GM12864 (cell line): ENCODE results near the gene ATP5IF1.

Source experiments
- DNase-seq: peaks from one replicate; pipeline ENCODE4 v3.0.0-alpha.2; 2011; ENCODE audit warnings: low read depth
- H3K4me3 ChIP-seq: 2 replicates; pipeline ENCODE4 v1.5.1; 2011; ENCODE audit warnings: mild to moderate bottlenecking, low read depth, low read length, control low read depth
- TF ChIP-seq, protein P1 (sequence below): IDR thresholded peaks from 2 replicates; pipeline ENCODE4 v1.5.1; 2011; ENCODE audit warnings: low read depth, mild to moderate bottlenecking, moderate library complexity, low read length, control low read depth, inconsistent platforms; ENCODE audit errors: missing control alignments

Gene ATP5IF1

DNA sequence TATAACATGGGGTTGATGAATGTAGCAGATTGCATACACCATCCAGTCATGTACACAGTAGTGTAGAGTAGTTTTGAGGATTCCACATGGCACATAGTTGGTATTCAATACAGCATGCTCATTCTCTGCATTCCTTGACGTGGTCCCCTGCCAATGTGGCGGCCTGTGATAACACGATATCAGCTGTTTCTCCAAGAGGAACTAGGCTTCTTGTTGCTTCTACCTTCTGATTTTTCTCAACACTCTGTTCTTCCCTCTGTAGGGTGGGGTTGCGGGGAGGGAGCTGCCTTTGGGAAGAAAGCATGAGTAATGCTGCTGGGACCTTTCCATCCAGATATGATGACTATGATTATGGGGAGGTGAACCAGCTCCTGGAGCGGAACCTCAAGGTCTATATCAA lies 42.8 kb downstream of the ATP5IF1 start:
- no peak overlapping the region for H3K4me3 ChIP-seq
- DNase-seq, result no peak
- TF ChIP-seq, protein P1, sequence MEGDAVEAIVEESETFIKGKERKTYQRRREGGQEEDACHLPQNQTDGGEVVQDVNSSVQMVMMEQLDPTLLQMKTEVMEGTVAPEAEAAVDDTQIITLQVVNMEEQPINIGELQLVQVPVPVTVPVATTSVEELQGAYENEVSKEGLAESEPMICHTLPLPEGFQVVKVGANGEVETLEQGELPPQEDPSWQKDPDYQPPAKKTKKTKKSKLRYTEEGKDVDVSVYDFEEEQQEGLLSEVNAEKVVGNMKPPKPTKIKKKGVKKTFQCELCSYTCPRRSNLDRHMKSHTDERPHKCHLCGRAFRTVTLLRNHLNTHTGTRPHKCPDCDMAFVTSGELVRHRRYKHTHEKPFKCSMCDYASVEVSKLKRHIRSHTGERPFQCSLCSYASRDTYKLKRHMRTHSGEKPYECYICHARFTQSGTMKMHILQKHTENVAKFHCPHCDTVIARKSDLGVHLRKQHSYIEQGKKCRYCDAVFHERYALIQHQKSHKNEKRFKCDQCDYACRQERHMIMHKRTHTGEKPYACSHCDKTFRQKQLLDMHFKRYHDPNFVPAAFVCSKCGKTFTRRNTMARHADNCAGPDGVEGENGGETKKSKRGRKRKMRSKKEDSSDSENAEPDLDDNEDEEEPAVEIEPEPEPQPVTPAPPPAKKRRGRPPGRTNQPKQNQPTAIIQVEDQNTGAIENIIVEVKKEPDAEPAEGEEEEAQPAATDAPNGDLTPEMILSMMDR, result no peak

DNA sequence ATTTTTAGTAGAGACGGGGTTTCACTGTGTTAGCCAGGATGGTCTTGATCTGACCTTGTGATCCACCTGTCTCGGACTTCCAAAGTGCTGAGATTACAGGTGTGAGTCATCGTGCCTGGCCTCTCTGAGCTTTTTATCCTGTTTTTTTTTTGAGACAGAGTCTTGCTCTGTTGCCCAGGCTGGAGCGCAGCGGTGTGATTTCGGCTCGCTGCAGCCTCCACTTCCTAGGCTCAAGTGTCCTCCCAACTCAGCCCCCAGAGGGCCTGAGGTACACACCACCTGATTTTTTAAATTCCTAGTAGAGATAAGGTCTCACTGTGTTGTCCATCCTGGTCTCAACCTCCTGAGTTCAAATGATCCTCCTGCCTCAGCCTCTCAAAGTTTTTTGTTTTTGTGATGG lies 43.8 kb downstream of the ATP5IF1 start:
- TF ChIP-seq, protein P1, result no peak
- no peak overlapping the region for H3K4me3 ChIP-seq
- no peak for DNase-seq

DNA sequence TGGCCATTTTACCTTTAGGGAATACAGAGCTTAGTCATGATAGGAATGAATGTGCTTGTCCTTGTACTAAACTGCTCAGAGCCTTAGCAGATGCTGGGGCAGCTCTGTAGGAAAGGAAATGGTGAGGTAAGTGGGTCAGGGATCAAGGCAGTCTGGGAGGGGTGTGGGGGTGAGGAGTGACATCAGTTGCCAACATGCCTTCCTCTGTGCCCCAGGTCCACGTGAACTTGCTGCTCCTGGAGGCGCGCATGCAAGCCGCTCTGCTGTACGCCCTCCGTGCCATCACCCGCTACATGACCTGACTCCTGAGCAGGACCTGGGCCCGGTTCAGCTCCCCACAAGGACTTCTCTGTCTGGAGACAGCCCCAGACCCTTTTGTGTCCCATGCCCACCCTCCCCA lies 44.6 kb downstream of the ATP5IF1 start:
- TF ChIP-seq, protein P1, result no peak
- no peak for DNase-seq
- no peak overlapping the region for H3K4me3 ChIP-seq

DNA sequence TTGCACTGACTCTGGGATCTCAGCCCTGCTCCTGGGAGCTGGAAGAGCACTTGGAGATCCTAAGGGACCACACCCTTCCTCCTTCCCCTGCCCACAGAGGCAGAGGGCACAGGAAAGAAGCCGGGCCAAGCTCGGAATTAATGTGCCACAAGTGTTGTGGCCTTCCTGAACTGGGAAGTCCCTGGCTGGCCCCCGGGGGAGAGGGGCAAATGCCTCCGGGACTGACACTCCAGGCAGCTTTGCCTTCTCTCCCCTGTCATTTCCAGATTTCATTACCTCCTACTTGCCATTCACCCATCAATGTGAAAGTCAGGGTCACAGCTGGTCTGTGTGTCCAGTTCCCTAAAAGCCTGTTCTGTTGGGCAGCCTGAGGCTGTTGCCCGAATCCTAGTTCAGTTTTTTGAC lies 45.1 kb downstream of the ATP5IF1 start:
- TF ChIP-seq, protein P1, result no peak
- DNase-seq, result no peak
- no peak overlapping the region for H3K4me3 ChIP-seq

DNA sequence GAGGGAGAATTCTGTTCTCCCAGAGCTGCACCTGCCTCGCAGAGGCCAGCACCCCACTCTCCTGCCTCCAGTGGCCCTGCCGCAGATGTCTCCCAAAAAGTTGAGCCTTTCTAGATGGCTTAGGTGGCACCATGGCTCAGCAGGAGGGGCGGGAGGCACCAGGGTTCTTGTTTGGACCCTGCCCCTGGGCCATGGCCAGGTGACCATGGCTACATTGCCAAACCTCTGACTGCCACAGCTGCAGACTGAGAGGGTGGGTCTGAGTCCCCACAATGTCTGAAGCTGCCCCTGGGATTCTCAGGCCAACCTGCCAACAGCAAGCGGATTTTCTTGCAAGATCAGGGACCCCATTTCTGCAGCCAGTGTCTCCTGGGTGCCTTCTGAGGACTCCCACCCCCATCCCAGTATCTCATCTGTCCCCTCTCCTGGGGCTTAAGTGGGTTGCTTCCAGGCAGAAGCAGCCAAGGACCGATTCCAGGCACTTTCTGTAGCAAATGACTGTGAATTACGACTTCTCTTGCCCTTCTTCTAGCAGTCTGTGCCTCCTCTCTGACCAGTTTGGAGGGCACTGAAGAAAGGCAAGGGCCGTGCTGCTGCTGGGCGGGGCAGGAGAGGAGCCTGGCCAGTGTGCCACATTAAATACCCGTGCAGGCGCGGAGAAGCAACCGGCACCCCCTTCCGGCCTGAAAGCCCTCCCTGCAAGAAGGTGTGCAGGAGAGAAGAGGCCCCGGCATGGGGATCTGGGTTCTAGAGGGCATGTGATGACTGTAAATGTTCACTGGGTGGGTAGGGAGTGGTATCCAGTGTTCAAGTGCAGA lies 45.9 kb downstream of the ATP5IF1 start:
- no peak overlapping the region for H3K4me3 ChIP-seq
- TF ChIP-seq, protein P1, result no peak
- DNase-seq, result no peak

DNA sequence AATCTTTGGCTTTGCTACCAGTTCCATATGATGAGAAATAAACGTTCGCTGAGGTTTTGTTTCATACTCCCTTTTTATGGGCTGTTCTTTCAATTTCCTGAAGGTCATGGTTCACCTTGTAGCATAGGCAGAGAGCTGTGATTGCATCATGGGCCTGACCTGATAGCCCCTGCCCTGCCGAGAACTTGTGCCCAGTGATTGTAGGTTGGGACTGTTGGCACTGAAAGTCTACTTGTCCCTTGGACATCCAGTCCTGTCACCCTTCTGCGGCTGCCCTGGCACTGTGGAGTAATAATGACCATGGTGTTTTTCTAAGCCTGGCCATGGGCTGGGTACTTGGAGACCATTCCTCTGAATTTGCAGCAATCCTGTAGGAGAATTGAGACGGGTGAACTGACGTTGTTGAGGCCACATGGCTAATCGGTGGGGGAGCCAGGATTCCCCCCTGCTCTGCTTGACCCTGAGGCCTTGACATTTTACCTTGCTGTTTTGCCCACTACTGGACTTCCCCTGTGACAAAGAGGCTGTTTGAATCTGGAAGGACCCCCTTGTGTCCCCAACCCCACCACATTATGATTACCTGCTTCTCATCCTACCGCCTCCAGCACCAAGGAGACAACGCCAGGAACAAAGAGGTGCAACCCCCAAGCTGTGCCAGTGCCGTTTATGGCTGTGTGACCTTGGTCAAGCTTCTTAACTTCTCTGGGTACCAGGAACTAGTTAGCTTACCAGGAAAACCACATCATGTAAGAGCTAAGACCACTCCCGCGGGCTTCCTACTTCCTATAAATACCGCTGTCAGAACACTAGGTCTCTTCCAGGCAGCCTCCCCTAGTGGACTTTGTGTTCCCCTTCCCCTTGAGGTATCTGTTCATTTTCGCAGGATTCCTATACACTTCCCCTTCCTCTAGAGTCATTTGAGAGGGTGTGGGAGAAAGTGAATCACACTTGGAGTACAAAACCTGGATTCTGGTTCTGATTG lies 46.8 kb downstream of the ATP5IF1 start:
- TF ChIP-seq, protein P1, result no peak
- H3K4me3 ChIP-seq, result no peak overlapping the region
- no peak for DNase-seq
